ENCODE data around the gene LETM1.

The LETM1 gene

GRCh38 chr4:1797298-1797860, 58.6 kb downstream of the LETM1 start:
- DNase-seq: no peak
- Histone ChIP-seq H3K27ac (ENCODE audit: insufficient read depth in 1 of 2, low read depth in 1 of 2, low read length in 2 of 2, poor library complexity in 1 of 2, severe bottlenecking in 2 of 2) (no peak overlapping the region), H3K27me3 (replicated peaks in 2 of 5; ENCODE audit: control insufficient read depth in 4 of 5, insufficient read depth in 5 of 5, low read length in 4 of 5) (peaks cover 0 to 42% (median 12%) of the 10 kb centered on the region in 5 experiments), H3K9me3 (ENCODE audit: control extremely low read depth in 1 of 5, control insufficient read depth in 4 of 5, insufficient read depth in 2 of 5, low read depth in 1 of 5, low read length in 4 of 5) (no peaks in the 10 kb centered on the region), H3K36me3 (ENCODE audit: control insufficient read depth in 4 of 4, insufficient read depth in 4 of 4, low read length in 3 of 4) (no peaks in the 10 kb centered on the region), H3K4me3 (ENCODE audit: control insufficient read depth in 1 of 7, extremely low read depth in 1 of 7, insufficient read depth in 4 of 7, low read depth in 2 of 7, low read length in 6 of 7) (no peak overlapping the region), H3K4me1 (ENCODE audit: control extremely low read depth in 1 of 4, control insufficient read depth in 4 of 4, insufficient read depth in 4 of 4, low read length in 3 of 4) (peaks cover 0 to 24% (median 20%) of the 10 kb centered on the region in 4 experiments)
- WGBS (ENCODE audit: insufficient coverage): 96% methylated on average over 10 of the region's 16 CpGs
- CTCF ChIA-PET: interaction anchor here (1.1 to 5.2 kb wide), 7 partner anchors 12 to 103 kb away, joined by 3 to 28 read pairs (median 4); no protein-coding TSS in a partner anchor
- POLR2A ChIA-PET: no interaction called here

- WGBS (ENCODE audit: insufficient coverage): 97% methylated on average over 14 of the region's 14 CpGs
- Histone ChIP-seq H3K9me3 (ENCODE audit: control extremely low read depth in 1 of 5, control insufficient read depth in 4 of 5, insufficient read depth in 2 of 5, low read depth in 1 of 5, low read length in 4 of 5) (no peaks in the 10 kb centered on the region), H3K27ac (ENCODE audit: insufficient read depth in 1 of 2, low read depth in 1 of 2, low read length in 2 of 2, poor library complexity in 1 of 2, severe bottlenecking in 2 of 2) (no peak overlapping the region), H3K27me3 (replicated peaks in 2 of 5; ENCODE audit: control insufficient read depth in 4 of 5, insufficient read depth in 5 of 5, low read length in 4 of 5) (peaks cover 0 to 48% (median 12%) of the 10 kb centered on the region in 5 experiments), H3K4me1 (ENCODE audit: control extremely low read depth in 1 of 4, control insufficient read depth in 4 of 4, insufficient read depth in 4 of 4, low read length in 3 of 4) (peaks cover 0 to 24% (median 20%) of the 10 kb centered on the region in 4 experiments), H3K4me3 (ENCODE audit: control insufficient read depth in 1 of 7, extremely low read depth in 1 of 7, insufficient read depth in 4 of 7, low read depth in 2 of 7, low read length in 6 of 7) (no peak overlapping the region), H3K36me3 (ENCODE audit: control insufficient read depth in 4 of 4, insufficient read depth in 4 of 4, low read length in 3 of 4) (no peaks in the 10 kb centered on the region)
- DNase-seq: no peak
- CTCF ChIA-PET: interaction anchor here (1.1 to 5.2 kb wide), 4 partner anchors 12 to 103 kb away, joined by 3 to 28 read pairs (median 16); no protein-coding TSS in a partner anchor
- POLR2A ChIA-PET: no interaction called here
Measured at GRCh38 chr4:1796486-1797204, 59.3 kb downstream of the LETM1 start.

GRCh38 chr4:1795299-1796195, 60.4 kb downstream of the LETM1 start:
- CTCF ChIA-PET: interaction anchor here (1.0 to 5.2 kb wide), 7 partner anchors 9 to 104 kb away, joined by 3 to 28 read pairs (median 7); no protein-coding TSS in a partner anchor
- H3K4me3 ChIP-seq (ENCODE audit: control insufficient read depth in 1 of 7, extremely low read depth in 1 of 7, insufficient read depth in 4 of 7, low read depth in 2 of 7, low read length in 6 of 7): peak overlapping the region in 4 of 7 experiments; percentile 7 to 71 (median 58)
- peaks cover 0 to 48% (median 14%) of the 10 kb centered on the region in 5 experiments for H3K27me3 ChIP-seq (replicated peaks in 2 of 5; ENCODE audit: control insufficient read depth in 4 of 5, insufficient read depth in 5 of 5, low read length in 4 of 5)
- H3K27ac ChIP-seq (ENCODE audit: insufficient read depth in 1 of 2, low read depth in 1 of 2, low read length in 2 of 2, poor library complexity in 1 of 2, severe bottlenecking in 2 of 2): no peak overlapping the region
- H3K36me3 ChIP-seq (ENCODE audit: control insufficient read depth in 4 of 4, insufficient read depth in 4 of 4, low read length in 3 of 4): no peaks in the 10 kb centered on the region
- no peak for DNase-seq
- POLR2A ChIA-PET: interaction anchor here (0.8 kb wide), 1 partner anchor 14 kb away, joined by 5 read pairs; no protein-coding TSS in a partner anchor
- 40% methylated on average over 10 of the region's 32 CpGs for WGBS (ENCODE audit: insufficient coverage)
- peaks cover 0 to 24% (median 20%) of the 10 kb centered on the region in 4 experiments for H3K4me1 ChIP-seq (ENCODE audit: control extremely low read depth in 1 of 4, control insufficient read depth in 4 of 4, insufficient read depth in 4 of 4, low read length in 3 of 4)
- no peaks in the 10 kb centered on the region for H3K9me3 ChIP-seq (ENCODE audit: control extremely low read depth in 1 of 5, control insufficient read depth in 4 of 5, insufficient read depth in 2 of 5, low read depth in 1 of 5, low read length in 4 of 5)

- CTCF ChIA-PET: interaction anchor here (0.7 to 5.2 kb wide), 8 partner anchors 10 to 48 kb away, joined by 3 to 28 read pairs (median 6); no protein-coding TSS in a partner anchor
- Histone ChIP-seq H3K27ac (ENCODE audit: insufficient read depth in 1 of 2, low read depth in 1 of 2, low read length in 2 of 2, poor library complexity in 1 of 2, severe bottlenecking in 2 of 2) (no peak overlapping the region), H3K4me3 (ENCODE audit: control insufficient read depth in 1 of 7, extremely low read depth in 1 of 7, insufficient read depth in 4 of 7, low read depth in 2 of 7, low read length in 6 of 7) (peak overlapping the region in 5 of 7 experiments; percentile 6 to 71 (median 55)), H3K27me3 (replicated peaks in 2 of 5; ENCODE audit: control insufficient read depth in 4 of 5, insufficient read depth in 5 of 5, low read length in 4 of 5) (peaks cover 0 to 48% (median 14%) of the 10 kb centered on the region in 5 experiments), H3K4me1 (ENCODE audit: control extremely low read depth in 1 of 4, control insufficient read depth in 4 of 4, insufficient read depth in 4 of 4, low read length in 3 of 4) (peaks cover 0 to 24% (median 20%) of the 10 kb centered on the region in 4 experiments), H3K36me3 (ENCODE audit: control insufficient read depth in 4 of 4, insufficient read depth in 4 of 4, low read length in 3 of 4) (no peaks in the 10 kb centered on the region), H3K9me3 (ENCODE audit: control extremely low read depth in 1 of 5, control insufficient read depth in 4 of 5, insufficient read depth in 2 of 5, low read depth in 1 of 5, low read length in 4 of 5) (no peaks in the 10 kb centered on the region)
- under 1% methylated on average over 49 of the region's 68 CpGs for WGBS (ENCODE audit: insufficient coverage)
- POLR2A ChIA-PET: interaction anchor here (0.8 kb wide), 1 partner anchor 13 kb away, joined by 5 read pairs; no protein-coding TSS in a partner anchor
- DNase-seq: peak in 2 of 3 donors; percentile 29 to 38
Measured at GRCh38 chr4:1794809-1795298, 61.1 kb downstream of the LETM1 start.

- Histone ChIP-seq H3K4me1 (ENCODE audit: control extremely low read depth in 1 of 4, control insufficient read depth in 4 of 4, insufficient read depth in 4 of 4, low read length in 3 of 4) (peaks cover 0 to 24% (median 20%) of the 10 kb centered on the region in 4 experiments), H3K4me3 (ENCODE audit: control insufficient read depth in 1 of 7, extremely low read depth in 1 of 7, insufficient read depth in 4 of 7, low read depth in 2 of 7, low read length in 6 of 7) (peak overlapping the region; percentile 12 to 71 (median 48)), H3K27me3 (replicated peaks in 2 of 5; ENCODE audit: control insufficient read depth in 4 of 5, insufficient read depth in 5 of 5, low read length in 4 of 5) (peaks cover 0 to 48% (median 14%) of the 10 kb centered on the region in 5 experiments), H3K9me3 (ENCODE audit: control extremely low read depth in 1 of 5, control insufficient read depth in 4 of 5, insufficient read depth in 2 of 5, low read depth in 1 of 5, low read length in 4 of 5) (no peaks in the 10 kb centered on the region), H3K27ac (ENCODE audit: insufficient read depth in 1 of 2, low read depth in 1 of 2, low read length in 2 of 2, poor library complexity in 1 of 2, severe bottlenecking in 2 of 2) (no peak overlapping the region), H3K36me3 (ENCODE audit: control insufficient read depth in 4 of 4, insufficient read depth in 4 of 4, low read length in 3 of 4) (no peaks in the 10 kb centered on the region)
- ChIA-PET POLR2A (interaction anchor here (0.5 to 0.8 kb wide), 2 partner anchors 12 to 22 kb away, joined by 3 to 5 read pairs; no protein-coding TSS in a partner anchor), CTCF (interaction anchor here (0.7 to 4.4 kb wide), 8 partner anchors 10 to 47 kb away, joined by 3 to 28 read pairs (median 6); no protein-coding TSS in a partner anchor)
- 1% methylated on average over 94 of the region's 101 CpGs for WGBS (ENCODE audit: insufficient coverage)
- peak in 2 of 3 donors; percentile 30 to 37 for DNase-seq
Measured at GRCh38 chr4:1793940-1794808, 61.8 kb downstream of the LETM1 start.

Data from common myeloid progenitor, CD34-positive (primary cell).